HPDE6-E6E7 (cell line): ENCODE measurements around the gene CDH8.

Experiments
- DNase-seq: peaks from one replicate; pipeline ENCODE4 v3.0.0; 2011; ENCODE audit warnings: missing footprints; ENCODE audit errors: extremely low spot score

CDH8 gene

DNA sequence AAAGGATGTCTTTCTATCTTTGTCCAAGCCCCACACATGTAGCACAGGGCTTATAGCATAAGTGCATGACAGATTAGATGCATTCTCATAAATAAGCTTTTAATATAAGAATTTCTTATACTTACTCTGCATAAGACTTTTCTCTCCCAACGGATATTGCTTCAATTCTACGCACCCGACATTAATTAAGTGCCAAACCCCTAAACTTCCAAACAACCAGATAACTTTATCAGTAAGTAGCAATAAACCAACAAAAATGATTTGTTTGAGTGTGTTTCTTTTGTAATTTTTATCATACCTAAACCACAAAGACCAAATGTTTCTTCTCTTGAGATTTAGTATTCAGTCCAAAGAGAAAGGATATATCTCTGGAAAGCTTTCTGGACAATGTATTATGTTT is 391.5 kb downstream of the CDH8 start:
- no peak for DNase-seq

DNA sequence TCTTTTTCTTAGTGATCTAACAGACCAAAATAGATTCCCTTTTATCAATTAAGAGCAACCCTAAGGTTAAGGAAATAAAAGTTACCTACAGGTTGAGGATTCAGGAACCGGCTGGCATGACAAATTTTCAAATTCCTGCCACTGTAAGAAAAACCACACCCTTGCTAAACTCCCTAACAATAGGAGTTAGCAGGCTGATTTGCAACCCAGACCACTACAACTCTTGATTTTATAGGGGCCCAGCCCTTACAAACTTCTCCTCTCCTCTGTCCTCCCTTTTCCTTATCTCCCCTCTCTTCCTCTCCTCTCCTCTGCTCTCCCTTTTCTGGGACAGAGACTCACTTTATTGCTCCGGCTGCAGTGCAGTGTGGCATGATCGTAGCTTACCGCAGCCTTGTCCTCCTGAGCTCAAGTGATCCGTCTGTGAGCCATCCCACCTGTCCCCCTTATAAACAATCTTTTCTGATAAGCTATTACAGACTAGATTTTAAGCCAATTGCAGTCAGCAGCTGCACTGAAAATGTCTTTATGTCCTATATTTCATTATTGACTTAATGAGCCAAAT is 418.9 kb downstream of the CDH8 start:
- DNase-seq = no peak

DNA sequence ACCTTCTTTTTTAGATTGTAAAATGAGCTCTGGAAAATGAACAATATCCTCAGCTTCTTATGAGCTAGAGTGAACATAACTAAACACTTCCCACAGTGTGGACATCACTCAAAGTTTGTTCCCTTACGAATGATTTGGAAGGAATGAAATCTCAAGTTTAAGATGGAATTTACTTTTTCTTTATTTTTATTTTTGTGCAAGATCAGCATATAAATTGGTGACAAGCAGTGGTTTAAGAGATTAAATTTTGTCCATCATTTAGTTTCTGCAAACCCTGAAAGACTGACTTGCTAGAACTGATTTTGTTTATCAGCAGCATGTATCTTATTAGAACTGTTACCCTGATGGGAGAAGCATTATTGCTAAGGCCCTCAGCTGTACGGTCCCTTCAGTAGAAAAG is 420.1 kb downstream of the CDH8 start:
- DNase-seq = no peak

DNA sequence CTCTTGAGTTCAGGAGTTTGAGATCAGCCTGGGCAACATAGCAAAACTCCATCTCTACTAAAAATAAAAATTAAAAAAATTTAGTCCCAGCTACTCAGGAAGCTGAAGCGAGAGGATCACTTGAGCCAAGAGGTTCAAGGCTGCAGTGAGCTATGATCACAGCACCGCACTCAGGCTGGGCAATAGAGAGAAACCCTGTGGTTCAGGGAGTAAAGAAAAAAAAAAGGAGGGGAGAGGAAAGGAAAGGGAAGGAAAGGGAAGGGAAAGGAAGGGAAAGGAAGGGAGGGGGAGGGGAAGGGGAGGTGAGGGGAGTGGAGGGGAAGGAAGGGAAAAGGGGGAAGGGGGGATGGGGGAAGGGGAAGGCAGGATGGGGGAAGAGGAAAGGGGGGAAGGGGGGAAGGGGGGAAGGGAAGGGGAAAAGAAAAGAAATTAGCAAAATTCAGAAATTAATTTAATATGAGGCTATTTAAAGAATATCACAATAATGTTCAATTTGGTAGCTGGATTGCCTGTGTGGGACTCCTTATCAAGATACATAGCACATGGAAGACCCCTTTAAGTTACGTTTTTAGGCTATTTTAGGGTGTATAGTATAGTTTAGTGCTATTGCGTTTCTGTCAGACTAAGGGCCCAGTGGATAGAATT is 424.3 kb downstream of the CDH8 start:
- no peak for DNase-seq

DNA sequence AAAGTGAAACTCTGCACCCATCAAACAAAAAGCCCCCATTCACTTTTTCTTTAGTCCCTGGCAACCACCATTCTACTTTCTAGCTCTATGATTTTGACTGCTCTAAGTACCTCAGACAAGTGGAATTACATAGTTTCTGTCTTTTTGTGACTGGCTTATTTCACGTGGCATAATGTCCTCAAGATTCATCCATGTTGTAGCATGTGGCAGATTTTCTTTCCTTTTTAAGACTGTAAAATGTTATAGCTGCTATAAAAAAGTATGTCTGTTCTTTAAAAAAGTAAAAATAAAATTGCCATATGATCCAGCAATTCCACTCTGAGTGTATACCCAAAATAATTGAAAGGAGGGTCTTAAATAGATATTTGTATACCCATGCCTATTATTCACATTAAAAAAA is 429.7 kb downstream of the CDH8 start:
- DNase-seq = no peak
